HuH-7.5 (cell line): ENCODE measurements around the gene LCNL1.
A peak's percentile ranks its signal among the peaks of the same experiment; 100 is the strongest.

ENCODE experiments used
- DNase-seq: peaks from one replicate; pipeline ENCODE4 v3.0.0; 2011; ENCODE audit warnings: low spot score

LCNL1 gene

DNA sequence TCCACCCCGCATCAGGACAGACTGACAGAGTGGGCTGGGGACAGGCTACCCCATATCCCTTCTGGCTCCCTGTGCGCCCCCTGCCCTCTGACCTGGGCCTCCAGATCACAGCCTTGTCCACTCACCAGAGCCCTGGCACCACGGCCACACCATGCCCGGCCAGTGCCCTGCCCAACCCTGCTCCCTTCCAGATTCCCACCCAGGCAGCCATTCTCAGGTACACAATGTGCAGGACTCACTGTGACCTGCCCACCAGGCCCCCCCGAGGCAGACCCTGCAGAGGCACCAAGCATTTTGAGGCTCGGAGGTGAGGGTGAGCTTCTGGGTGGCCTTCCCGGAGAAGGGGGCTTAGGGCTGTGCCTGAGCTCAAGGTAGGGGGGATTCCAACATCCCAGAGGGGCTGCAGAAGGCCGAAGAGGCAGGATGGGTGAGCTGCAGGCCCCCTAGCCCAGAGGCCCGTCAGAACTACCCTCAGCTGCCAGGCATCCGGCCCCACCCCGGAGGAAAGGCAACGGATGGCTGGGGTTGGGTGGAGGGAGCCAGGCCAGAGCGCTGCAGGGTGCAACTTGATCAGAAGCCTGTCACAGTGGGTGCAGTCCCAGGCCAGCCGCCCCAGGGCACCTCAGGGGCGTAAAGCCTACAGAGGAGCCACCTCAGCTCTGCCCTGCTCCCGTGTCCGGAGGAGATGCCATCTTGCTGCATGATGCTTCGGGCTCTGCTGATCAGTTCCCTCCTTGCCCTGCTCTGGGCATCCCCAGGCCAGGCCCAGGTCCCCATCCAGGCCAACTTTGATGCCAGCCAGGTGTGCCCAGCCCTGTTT lies at the start of gene LCNL1:
TSS of gene LCNL1 (plus strand) at position 762 of the 820 bp plus-strand sequence. CDS start 594 bp downstream, outside the sequence.
- DNase-seq: no peak

DNA sequence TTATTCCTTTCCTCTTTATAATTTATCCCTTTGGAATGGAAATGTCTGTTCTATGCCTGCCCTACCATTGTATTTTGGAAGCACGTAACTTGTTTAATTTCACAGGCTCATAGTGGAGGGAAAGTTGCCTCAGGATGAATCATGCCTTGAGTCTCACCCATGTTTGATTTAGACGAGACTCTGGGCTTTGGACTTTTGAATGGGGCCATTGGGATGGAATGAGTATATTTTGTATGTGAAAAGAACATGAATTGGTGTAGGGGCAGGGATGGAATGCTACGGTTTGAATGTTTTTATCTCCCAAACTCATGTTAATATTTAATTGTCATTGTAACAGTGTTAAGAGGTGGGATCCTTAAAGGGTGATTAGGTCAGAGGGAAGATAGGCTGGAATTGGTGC lies 48.5 kb upstream of the LCNL1 start:
- DNase-seq: no peak

DNA sequence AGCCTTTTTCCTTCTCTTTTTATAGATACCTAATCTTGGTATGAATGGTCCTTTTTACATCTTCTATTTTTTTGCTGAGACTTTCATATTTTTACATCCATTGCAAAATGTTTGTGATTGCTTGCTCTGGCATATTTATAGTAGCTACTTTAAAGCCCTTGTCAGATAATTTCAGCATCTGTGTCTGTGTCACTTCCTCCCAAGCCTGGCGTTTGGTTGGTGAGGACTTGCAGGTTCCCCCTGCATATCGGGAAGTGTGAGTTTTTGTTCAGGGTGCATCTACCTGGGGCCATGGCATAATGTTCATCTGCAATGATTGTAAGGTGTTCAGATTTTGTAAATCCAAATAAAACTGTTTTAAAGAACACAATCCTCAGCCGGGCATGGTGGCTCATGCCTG lies 47.1 kb upstream of the LCNL1 start:
- no peak for DNase-seq

- no peak for DNase-seq
Measured at GRCh38 chr9:136936645-136937170, 46.1 kb upstream of the LCNL1 start.

GRCh38 chr9:136937186-136938001 lies 45.4 kb upstream of the LCNL1 start:
- no peak for DNase-seq

DNA sequence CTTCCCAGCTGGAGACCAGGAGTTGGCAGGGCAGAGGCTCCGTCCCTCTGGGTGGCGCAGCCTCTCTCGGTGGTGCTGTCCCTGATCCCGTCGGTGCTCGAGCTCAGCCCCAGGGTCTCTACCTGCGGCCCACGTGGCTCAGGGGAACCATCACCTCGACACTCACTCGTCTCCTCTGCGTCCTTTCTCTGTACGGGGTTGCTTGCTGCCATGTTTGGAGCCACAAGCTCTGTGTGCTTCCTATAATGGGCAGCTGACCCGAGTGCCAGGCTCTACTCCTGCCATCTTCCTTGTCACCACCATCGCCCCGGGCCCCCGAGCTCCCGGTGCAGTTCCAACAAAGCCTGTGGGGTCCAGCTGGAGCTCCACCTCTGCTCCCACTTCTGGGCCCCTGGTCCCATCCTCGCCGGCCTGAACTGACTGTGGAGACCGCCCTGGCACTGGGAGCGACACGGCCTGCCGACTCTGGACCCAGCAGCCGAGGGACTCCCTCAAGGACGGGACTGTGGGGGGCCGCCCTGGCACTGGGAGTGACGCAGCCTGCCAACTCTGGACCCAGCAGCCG lies 43.3 kb upstream of the LCNL1 start:
- no peak for DNase-seq

DNA sequence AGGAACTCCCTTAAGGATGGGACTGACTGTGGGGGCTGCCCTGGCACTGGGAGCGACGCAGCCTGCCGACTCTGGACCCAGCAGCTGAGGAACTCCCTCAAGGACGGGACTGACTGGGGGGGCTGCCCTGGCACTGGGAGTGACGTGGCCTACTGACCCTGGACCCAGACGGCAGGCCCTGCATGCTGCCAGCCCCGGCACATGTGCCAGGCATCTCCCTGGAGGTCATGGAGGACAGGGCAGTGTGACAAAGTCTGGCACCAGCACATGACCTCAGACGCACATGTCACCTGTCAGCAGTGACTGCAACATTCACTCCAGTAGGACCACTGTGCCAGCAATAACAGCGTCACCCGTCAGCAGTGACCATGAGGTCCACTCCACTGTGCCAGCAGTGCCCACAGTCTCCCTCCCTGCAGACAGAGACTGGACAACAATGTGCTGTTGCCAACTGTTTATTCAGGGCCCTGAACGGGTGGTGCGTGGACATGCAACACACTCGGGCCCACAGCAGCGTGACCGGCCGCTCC lies 42.7 kb upstream of the LCNL1 start:
- DNase-seq: no peak

DNA sequence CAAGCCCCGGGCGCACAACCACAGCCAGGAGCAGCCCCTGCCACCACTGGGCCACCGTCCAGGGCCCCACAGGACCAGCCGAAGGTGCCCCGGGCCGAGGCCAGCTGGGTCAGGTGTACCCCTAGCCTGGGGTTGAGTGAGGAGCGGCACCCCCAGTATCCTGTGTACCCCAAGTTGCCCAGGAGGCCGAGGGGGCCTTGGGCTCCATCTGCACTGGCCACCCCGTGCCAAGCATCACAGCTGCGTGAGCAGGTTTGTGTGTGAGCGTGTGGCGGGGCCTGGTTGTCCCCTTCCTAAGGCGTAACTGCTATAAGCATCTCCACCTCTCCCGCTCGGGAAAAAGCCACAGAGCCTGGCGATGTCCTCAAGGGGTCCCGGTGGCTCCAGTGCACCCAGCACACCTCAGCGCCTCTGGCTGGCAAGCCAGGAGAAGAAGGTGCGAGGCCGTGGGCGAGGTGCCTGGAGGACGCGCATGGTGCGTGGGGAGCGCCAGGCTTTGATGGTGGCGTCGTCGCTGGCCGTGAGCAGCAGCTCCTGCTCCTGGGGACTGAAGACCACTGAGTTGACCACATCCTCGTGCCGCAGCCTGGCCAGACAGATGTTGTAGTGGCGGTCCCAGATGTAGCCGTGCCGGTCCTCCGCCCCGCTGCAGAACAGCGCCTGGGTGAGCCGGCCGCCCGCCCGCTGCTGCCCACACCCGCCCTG lies 42.1 kb upstream of the LCNL1 start:
- no peak for DNase-seq

- DNase-seq: no peak
Measured at GRCh38 chr9:136941231-136942111, 41.3 kb upstream of the LCNL1 start.

GRCh38 chr9:136942112-136942880 lies 40.5 kb upstream of the LCNL1 start:
- DNase-seq: no peak

DNA sequence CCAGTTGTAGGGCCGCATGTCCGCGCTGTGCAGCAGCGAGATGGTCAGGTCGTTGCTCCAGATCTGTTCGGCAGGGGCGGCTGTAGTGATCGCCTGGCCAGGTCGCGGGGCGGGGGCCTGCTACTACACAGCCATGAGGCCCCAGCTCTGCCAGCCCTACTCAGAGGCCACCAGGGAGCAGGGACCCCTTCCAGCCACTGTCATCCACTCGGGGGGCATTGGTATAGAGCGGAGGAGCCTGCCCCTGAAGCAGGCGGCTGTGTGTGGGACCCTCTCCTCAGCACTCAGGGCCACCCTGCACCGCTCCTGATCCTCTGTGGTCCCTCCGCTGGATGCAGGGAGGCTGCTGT lies 39.9 kb upstream of the LCNL1 start:
- no peak for DNase-seq

DNA sequence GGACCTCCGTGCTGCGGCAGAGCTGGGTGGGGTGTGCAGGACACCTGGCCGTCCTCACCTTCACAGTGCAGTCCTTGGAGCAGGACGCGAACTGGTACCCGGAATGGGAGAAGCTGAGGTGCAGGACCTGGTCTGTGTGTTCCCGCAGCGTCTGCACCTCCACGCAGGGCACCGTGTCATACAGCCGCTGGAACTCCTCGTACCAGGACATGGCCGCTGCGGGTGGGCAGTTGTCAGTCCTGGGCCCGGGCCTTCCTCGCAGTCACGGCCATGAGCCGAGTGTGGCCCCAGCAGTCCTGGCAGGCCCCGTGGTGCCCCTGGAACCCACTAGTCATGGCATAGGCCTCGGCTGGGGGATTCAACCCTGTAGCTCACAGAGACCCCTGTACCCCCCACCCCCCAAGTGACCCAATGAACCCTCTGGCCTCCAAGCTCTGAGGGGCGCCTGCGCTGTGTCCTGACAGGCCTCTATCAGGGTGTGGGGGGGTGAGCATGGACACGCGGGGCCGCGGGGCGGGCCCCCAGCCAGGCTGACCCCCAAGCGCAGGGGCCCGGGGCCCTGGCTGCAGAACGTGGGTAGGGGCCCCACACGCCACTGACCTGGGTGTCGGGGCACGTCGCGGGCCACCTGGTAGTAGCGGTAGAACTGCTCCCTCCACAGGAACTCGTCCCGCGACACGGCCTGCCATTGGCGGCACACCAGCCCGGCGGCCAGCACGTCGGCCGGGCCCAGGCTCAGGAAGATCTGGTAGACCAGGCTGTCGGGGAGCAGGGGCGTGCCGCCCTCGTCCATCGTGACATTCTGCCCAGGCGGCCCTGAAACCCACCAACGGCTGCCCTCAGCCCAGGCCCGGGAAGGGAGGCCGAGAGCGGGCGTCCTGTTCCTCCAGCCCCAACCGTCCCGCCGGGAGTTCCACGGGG lies 39.2 kb upstream of the LCNL1 start:
- peak; percentile 79 for DNase-seq

- DNase-seq: peak; percentile 73
Measured at GRCh38 chr9:136944212-136944518, 38.6 kb upstream of the LCNL1 start.

- peak; percentile 99 for DNase-seq
Measured at GRCh38 chr9:136944519-136945332, 38.1 kb upstream of the LCNL1 start, which contains the start of the genes C8G and FBXW5. TSS of gene C8G (plus strand) at chr9:136945243. CDS start at chr9:136945321, 78 bp downstream. TSS of gene FBXW5 (minus strand) at chr9:136944738. CDS start at chr9:136944083, 655 bp downstream.

DNA sequence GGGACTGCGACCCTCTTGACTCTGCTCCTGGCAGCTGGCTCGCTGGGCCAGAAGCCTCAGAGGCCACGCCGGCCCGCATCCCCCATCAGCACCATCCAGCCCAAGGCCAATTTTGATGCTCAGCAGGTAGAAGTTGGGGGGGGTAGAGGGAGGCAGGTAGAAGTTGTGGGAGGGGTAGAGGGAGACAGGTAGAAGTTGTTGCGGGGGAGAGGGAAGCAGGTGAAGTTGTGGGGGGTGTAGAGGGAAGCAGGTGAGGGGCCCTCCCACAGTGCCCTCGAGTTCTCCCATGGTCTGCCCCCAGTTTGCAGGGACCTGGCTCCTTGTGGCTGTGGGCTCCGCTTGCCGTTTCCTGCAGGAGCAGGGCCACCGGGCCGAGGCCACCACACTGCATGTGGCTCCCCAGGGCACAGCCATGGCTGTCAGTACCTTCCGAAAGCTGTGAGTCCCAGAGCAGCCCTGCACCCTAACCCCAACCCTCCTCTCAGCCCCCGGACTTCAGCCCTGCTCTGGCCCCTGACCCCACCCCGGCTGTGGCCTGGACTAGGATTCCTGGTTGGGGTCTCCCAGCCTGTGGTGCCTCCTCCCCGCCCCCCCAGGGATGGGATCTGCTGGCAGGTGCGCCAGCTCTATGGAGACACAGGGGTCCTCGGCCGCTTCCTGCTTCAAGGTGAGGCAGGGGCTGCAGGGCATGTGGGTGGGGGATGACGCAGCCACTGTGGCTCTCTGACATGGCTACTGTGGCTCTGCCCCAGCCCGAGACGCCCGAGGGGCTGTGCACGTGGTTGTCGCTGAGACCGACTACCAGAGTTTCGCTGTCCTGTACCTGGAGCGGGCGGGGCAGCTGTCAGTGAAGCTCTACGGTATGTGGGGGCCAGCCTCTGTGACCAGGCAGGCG lies 37.2 kb upstream of the LCNL1 start:
- DNase-seq: no peak

DNA sequence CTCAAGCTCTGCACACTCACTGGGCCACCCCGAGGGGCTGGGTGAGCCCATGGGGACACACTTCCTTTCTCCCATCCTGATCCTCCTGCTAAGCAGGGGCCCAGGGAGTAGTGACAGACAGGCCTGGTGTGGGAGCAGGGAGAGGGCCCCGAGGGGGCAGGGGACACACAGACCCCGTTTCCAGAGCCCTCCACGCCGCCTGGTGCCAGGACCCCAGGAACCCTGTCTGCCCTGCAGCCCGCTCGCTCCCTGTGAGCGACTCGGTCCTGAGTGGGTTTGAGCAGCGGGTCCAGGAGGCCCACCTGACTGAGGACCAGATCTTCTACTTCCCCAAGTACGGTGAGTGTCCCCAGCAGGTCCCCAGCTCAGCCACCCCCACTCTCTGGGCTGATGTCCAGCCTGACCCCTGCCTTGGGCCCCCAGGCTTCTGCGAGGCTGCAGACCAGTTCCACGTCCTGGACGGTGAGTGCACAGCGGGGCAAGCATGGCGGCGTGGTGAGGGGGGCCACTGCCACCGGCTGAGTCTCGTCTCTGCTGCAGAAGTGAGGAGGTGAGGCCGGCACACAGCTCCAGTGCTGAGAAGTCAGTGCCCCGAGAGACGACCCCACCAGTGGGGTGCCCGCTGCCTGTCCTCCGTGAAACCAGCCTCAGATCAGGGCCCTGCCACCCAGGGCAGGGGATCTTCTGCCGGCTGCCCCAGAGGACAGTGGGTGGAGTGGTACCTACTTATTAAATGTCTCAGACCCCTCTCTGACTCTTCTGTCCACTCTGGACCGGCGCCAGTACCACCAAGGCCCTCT lies 36.4 kb upstream of the LCNL1 start:
- no peak for DNase-seq
